Astrocyte (in vitro differentiated cells and primary cell): ENCODE data around the gene KCNH2. TPM values are rescaled to one million over a fixed set of nuclear protein-coding genes. Genes with fewer than 3 reads are reported as not detected.
A peak's percentile ranks its signal among the peaks of the same experiment; 100 is the strongest.

Experiments
- DNase-seq: peaks from one replicate; pipeline ENCODE4 v3.0.0-alpha.2; 2010; ENCODE audit warnings: low read depth
- FAIRE-seq: peaks from 2 replicates; lab custom pipeline; 2011; peaks lifted over from hg19 to GRCh38; lab: Jason Lieb, UNC
- H2AFZ ChIP-seq: 2 replicates; pipeline ENCODE4 v1.6.0; 2012; ENCODE audit warnings: low read depth, low read length, inconsistent platforms
- H3K27ac ChIP-seq: 2 replicates; pipeline ENCODE4 v1.5.1; 2011; ENCODE audit warnings: low read depth, low read length, inconsistent platforms
- H3K27me3 ChIP-seq: 2 replicates; pipeline ENCODE4 v1.6.0; 2011; ENCODE audit warnings: low read length, inconsistent platforms; ENCODE audit not compliant: insufficient read depth
- H3K36me3 ChIP-seq: 2 replicates; pipeline ENCODE4 v1.5.1; 2011; ENCODE audit warnings: low read length, inconsistent platforms; ENCODE audit not compliant: insufficient read depth
- H3K4me1 ChIP-seq: 2 replicates; pipeline ENCODE4 v1.5.1; 2011; ENCODE audit warnings: low read length, inconsistent platforms; ENCODE audit not compliant: insufficient read depth
- H3K4me2 ChIP-seq: 2 replicates; pipeline ENCODE4 v1.6.0; 2012; ENCODE audit warnings: low read length, inconsistent platforms
- H3K4me3 ChIP-seq: 2 replicates; pipeline ENCODE4 v1.5.1; 2011; ENCODE audit warnings: low read depth, mild to moderate bottlenecking, low read length, inconsistent platforms; ENCODE audit not compliant: insufficient read depth
- H3K79me2 ChIP-seq: 2 replicates; pipeline ENCODE4 v1.6.0; 2012; ENCODE audit warnings: mild to moderate bottlenecking, low read length, inconsistent platforms; ENCODE audit not compliant: insufficient read depth
- H3K9ac ChIP-seq: 2 replicates; pipeline ENCODE4 v1.6.0; 2012; ENCODE audit warnings: mild to moderate bottlenecking, low read length, inconsistent platforms
- H3K9me3 ChIP-seq: 2 replicates; pipeline ENCODE4 v1.5.1; 2012; ENCODE audit warnings: low read depth, mild to moderate bottlenecking, low read length, inconsistent platforms; ENCODE audit not compliant: insufficient read depth
- H4K20me1 ChIP-seq: 2 replicates; pipeline ENCODE4 v1.6.0; 2012; ENCODE audit warnings: low read length, inconsistent platforms; ENCODE audit not compliant: insufficient read depth
- H3K27ac Mint-ChIP-seq: one replicate; pipeline ENCODE4 v1.8.0; 2021; ENCODE audit warnings: mild to moderate bottlenecking, mixed read lengths; ENCODE audit not compliant: unreplicated experiment
- H3K27me3 Mint-ChIP-seq: one replicate; pipeline ENCODE4 v1.8.0; 2021; ENCODE audit warnings: low read depth, mixed read lengths; ENCODE audit not compliant: unreplicated experiment
- H3K36me3 Mint-ChIP-seq: one replicate; pipeline ENCODE4 v1.8.0; 2021; ENCODE audit warnings: low read depth, mixed read lengths; ENCODE audit not compliant: unreplicated experiment
- H3K4me1 Mint-ChIP-seq: one replicate; pipeline ENCODE4 v1.8.0; 2021; ENCODE audit warnings: low read depth, mixed read lengths; ENCODE audit not compliant: unreplicated experiment
- H3K4me3 Mint-ChIP-seq: one replicate; pipeline ENCODE4 v1.8.0; 2021; ENCODE audit warnings: mild to moderate bottlenecking, moderate library complexity, mixed read lengths; ENCODE audit not compliant: unreplicated experiment
- H3K9me3 Mint-ChIP-seq: one replicate; pipeline ENCODE4 v1.8.0; 2021; ENCODE audit warnings: mild to moderate bottlenecking, mixed read lengths; ENCODE audit not compliant: unreplicated experiment
- EZH2 ChIP-seq: IDR thresholded peaks from 2 replicates; pipeline ENCODE4 v1.6.1; 2012; ENCODE audit warnings: mild to moderate bottlenecking, low read length, inconsistent platforms; ENCODE audit not compliant: insufficient read depth
- total RNA-seq: library from RNA; stranded (reverse); gene quantifications from 2 replicates; pipeline ENCODE4 v1.2.1, GENCODE V29; 2021
- TF ChIP-seq, protein P1 (sequence below): IDR thresholded peaks from 2 replicates; pipeline ENCODE4 v1.5.1; 2011; ENCODE audit warnings: low read depth, mild to moderate bottlenecking, inconsistent platforms, low read length, moderate library complexity; ENCODE audit not compliant: insufficient read depth

KCNH2 gene
- total RNA-seq, 1 donor from 2014 or later: 4.6 TPM

DNA sequence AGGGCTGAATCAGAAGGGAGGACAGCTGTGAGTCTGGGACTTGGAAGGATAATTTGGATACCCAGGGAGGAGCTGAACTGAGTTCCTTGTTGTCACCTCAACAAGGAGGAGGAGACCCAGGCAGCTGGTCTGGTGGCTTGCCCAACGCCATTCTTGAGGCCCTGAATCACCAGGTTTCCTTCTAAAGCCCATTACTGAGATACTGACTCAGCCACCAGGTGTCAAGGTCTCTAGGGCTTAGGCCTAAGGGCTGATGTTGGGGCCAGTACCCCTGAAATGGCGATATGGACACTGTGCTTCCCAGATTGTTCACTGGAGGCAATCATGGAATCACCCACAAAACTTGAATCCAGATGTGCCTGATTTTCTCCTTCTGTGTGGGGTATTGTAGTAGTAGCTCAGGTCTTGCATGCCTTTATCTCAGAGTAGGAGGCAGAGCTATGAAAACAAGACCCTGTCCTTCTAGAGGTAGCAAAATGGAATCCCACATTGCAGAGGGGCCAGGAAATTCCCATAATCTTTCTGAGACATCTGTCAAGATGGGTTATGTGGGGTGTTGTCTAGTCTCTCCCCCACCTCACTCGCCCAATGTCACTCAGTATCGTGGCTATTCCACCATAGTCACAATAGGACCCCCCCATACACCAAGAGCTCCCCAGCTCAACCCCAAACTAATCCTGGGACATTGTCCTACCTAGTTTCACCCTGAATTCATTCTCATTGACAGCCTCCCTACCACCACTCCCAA is 48.0 kb upstream of the KCNH2 start:
- no peaks in the 10 kb centered on the region for H4K20me1 ChIP-seq
- H3K4me1 ChIP-seq: peaks cover 6% of the 10 kb centered on the region
- no peak overlapping the region for H2AFZ ChIP-seq
- Mint-ChIP-seq H3K27ac (peak overlapping the region; percentile 95), H3K27me3 (peaks cover 6% of the 10 kb centered on the region), H3K36me3 (no peaks in the 10 kb centered on the region), H3K4me1 (peaks cover 20% of the 10 kb centered on the region), H3K9me3 (no peaks in the 10 kb centered on the region), H3K4me3 (peak overlapping the region; percentile 54)
- H3K79me2 ChIP-seq: peaks cover 17% of the 10 kb centered on the region
- no peaks in the 10 kb centered on the region for H3K36me3 ChIP-seq
- no peak for TF ChIP-seq EZH2
- TF ChIP-seq, protein P1, sequence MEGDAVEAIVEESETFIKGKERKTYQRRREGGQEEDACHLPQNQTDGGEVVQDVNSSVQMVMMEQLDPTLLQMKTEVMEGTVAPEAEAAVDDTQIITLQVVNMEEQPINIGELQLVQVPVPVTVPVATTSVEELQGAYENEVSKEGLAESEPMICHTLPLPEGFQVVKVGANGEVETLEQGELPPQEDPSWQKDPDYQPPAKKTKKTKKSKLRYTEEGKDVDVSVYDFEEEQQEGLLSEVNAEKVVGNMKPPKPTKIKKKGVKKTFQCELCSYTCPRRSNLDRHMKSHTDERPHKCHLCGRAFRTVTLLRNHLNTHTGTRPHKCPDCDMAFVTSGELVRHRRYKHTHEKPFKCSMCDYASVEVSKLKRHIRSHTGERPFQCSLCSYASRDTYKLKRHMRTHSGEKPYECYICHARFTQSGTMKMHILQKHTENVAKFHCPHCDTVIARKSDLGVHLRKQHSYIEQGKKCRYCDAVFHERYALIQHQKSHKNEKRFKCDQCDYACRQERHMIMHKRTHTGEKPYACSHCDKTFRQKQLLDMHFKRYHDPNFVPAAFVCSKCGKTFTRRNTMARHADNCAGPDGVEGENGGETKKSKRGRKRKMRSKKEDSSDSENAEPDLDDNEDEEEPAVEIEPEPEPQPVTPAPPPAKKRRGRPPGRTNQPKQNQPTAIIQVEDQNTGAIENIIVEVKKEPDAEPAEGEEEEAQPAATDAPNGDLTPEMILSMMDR: no peak
- H3K9ac ChIP-seq: no peak overlapping the region
- no peaks in the 10 kb centered on the region for H3K9me3 ChIP-seq
- DNase-seq (peak; percentile 26), FAIRE-seq (no peak)
- H3K27ac ChIP-seq: no peak overlapping the region
- H3K4me2 ChIP-seq: no peak overlapping the region
- no peak overlapping the region for H3K4me3 ChIP-seq
- H3K27me3 ChIP-seq: peaks cover 4% of the 10 kb centered on the region

DNA sequence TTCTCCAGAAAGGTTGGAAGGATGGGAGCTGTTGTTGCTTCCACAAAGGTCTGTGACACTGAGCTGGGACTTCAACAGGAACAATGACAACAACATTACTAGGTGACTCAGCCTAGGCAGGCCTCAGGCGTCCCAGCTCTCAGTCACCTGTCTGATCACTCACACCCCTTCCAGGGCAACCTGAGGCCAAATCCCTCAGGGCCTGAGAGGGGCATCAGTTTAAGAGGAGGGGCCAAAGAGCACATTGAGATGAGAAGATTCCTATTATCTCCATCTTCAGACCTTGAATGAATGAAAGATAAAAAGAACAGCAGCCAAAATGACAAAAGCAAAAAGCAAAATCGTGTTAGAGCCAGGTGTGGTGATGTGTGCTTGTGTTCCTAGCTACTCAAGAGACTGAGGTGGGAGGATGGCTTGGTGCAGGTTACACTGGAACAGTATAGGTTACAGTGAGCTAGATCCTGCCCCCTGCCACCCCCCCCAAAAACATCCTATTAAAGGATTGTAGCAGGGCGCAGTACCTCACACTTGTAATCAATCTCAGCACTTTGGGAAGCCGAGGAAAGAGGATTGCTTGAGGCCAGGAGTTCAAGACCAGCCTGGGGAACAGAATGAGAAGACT is 46.4 kb upstream of the KCNH2 start, which contains the start of gene ATG9B:
Gene ATG9B, minus strand, starts transcription at position 60 of the 622 bp plus-strand sequence. CDS start 71 bp downstream, outside the sequence.
- DNase-seq (no peak), FAIRE-seq (no peak)
- H3K4me3 Mint-ChIP-seq: no peak within 1 kb of the TSS
- TF ChIP-seq, protein P1: no peak
- TF ChIP-seq EZH2: no peak
- Histone ChIP-seq H3K9me3 (no peaks in the 10 kb centered on the region), H3K9ac (no peak within 1 kb of the TSS), H3K27ac (no peak within 1 kb of the TSS), H2AFZ (no peak within 1 kb of the TSS), H3K27me3 (peaks cover 17% of the 10 kb centered on the region), H4K20me1 (no peaks in the 10 kb centered on the region), H3K4me2 (no peak within 1 kb of the TSS), H3K4me1 (peaks cover 6% of the 10 kb centered on the region), H3K4me3 (no peak within 1 kb of the TSS), H3K36me3 (no peaks in the 10 kb centered on the region), H3K79me2 (peaks cover 10% of the 10 kb centered on the region)
- no peaks in the 10 kb centered on the region for H3K36me3 Mint-ChIP-seq
- no peak within 1 kb of the TSS for H3K27ac Mint-ChIP-seq
- H3K27me3 Mint-ChIP-seq: peaks cover 13% of the 10 kb centered on the region
- no peaks in the 10 kb centered on the region for H3K9me3 Mint-ChIP-seq
- peaks cover 22% of the 10 kb centered on the region for H3K4me1 Mint-ChIP-seq
